ENCODE data around the gene STK39.

DNA sequence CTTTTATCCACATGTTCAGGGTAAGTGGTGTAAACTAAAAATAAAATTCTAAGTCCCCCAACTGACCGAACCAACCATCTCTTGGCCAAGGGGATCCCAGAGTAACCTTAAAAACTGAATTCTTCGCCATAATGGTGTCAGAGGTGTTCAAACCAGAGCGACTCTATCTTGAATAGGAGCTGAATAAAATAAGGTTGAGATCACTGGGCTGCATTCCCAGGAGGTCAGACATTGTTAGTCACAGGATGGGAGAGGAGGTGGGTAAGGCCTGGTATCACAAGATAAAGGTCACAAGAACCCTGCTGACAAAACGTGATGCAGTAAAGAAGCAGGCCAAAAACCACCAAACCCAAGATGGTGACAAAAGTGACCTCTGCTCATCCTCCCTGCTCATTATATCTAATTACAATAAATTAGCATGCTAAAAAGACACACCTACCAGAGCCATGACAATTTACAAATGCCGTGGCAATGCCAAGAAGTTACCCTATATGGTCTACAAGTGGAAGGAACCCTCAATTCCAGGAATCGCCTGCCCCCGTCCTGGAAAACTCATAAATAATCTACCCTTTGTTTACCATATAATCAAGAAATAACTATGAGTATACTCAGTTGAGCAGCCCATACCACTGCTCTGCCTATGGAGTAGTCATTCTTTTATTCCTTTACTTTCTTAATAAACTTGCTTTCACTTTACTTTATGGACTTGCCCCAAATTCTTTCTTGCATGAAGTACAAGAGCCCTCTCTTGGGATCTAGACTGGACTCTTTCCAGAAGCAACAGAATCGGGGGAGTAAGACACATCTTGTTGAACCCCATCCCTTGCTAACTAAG, 302.4 kb downstream of the STK39 start:
- TF ChIP-seq TAF1 (IDR thresholded peaks at IDR 0.05; ENCODE audit: low read depth) (no peak), EP300 (conservative IDR thresholded peaks at IDR 0.05; ENCODE audit: poor library complexity, severe bottlenecking) (no peak), POLR2AphosphoS5 (IDR thresholded peaks at IDR 0.05) (no peak)
- TF ChIP-seq, protein P1, sequence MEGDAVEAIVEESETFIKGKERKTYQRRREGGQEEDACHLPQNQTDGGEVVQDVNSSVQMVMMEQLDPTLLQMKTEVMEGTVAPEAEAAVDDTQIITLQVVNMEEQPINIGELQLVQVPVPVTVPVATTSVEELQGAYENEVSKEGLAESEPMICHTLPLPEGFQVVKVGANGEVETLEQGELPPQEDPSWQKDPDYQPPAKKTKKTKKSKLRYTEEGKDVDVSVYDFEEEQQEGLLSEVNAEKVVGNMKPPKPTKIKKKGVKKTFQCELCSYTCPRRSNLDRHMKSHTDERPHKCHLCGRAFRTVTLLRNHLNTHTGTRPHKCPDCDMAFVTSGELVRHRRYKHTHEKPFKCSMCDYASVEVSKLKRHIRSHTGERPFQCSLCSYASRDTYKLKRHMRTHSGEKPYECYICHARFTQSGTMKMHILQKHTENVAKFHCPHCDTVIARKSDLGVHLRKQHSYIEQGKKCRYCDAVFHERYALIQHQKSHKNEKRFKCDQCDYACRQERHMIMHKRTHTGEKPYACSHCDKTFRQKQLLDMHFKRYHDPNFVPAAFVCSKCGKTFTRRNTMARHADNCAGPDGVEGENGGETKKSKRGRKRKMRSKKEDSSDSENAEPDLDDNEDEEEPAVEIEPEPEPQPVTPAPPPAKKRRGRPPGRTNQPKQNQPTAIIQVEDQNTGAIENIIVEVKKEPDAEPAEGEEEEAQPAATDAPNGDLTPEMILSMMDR (IDR thresholded peaks at IDR 0.05; ENCODE audit: poor library complexity, severe bottlenecking) = no peak
